Stimulated activated CD4-positive, alpha-beta T cell treated with anti-CD3 and anti-CD28 coated beads, TNF-alpha, amount 100 ng/mL, for 48 hours (primary cell): ENCODE results near the gene C19orf12.

Experiments
- DNase-seq, 3 donors: peaks; one replicate each; pipeline ENCODE4 v3.0.0-alpha.2; 2020; ENCODE audit warnings: low read depth in 3 of 3

The C19orf12 gene

GRCh38 chr19:29664753-29665214 lies 50.3 kb downstream of the C19orf12 start:
- no peak for DNase-seq

- DNase-seq: no peak
These were observed 51.0 kb downstream of the C19orf12 start for GRCh38 chr19:29663861-29664752.

- DNase-seq: peak in 1 of 3 donors; percentile 34
These were observed 52.3 kb downstream of the C19orf12 start for GRCh38 chr19:29662604-29663404.

GRCh38 chr19:29662278-29662603 lies 52.8 kb downstream of the C19orf12 start:
- DNase-seq: no peak

GRCh38 chr19:29660835-29661234 lies 54.2 kb downstream of the C19orf12 start:
- DNase-seq: no peak

GRCh38 chr19:29658221-29658991 lies 56.7 kb downstream of the C19orf12 start:
- no peak for DNase-seq

- DNase-seq: no peak
These were observed 59.3 kb downstream of the C19orf12 start for GRCh38 chr19:29655648-29656335.

GRCh38 chr19:29653398-29653797 lies 61.7 kb downstream of the C19orf12 start:
- DNase-seq: no peak

- DNase-seq: no peak
These were observed 63.3 kb downstream of the C19orf12 start for GRCh38 chr19:29651622-29652394.

GRCh38 chr19:29650772-29651387 lies 64.2 kb downstream of the C19orf12 start:
- no peak for DNase-seq
